Stomach (tissue), 4 donors: Measurements from ENCODE around the gene OSTM1.

Experiments used
- POLR2A ChIP-seq, 4 donors: fragments of 450-650 bp; IDR thresholded peaks; one replicate each; pipeline ENCODE4 v1.6.1; 2016; ENCODE audit warnings: antibody characterized with exemption in 4 of 4, control low read depth in 2 of 4, mild to moderate bottlenecking in 1 of 4, moderate library complexity in 1 of 4
- POLR2AphosphoS5 ChIP-seq, 3 donors: sonication (generic); formaldehyde crosslinking; IDR thresholded peaks; one replicate each; pipeline ENCODE4 v1.6.1; 2016; ENCODE audit warnings: antibody characterized with exemption in 3 of 3
- TF ChIP-seq, protein P1 (sequence below), 7 experiments: fragments of 450-650 bp in 4 of 7; fragments of 200-600 bp in 3 of 7; sonication (generic) in 3 of 7; IDR thresholded peaks; one replicate each; pipeline ENCODE4 v1.5.1; 2016 to 2019; ENCODE audit warnings: antibody characterized with exemption in 7 of 7, control low read depth in 2 of 7, mild to moderate bottlenecking in 1 of 7

GRCh38 chr6:108030211-108030610, 44.3 kb downstream of the OSTM1 start:
- no peak for TF ChIP-seq POLR2A (IDR thresholded peaks at IDR 0.05)
- TF ChIP-seq, protein P1, sequence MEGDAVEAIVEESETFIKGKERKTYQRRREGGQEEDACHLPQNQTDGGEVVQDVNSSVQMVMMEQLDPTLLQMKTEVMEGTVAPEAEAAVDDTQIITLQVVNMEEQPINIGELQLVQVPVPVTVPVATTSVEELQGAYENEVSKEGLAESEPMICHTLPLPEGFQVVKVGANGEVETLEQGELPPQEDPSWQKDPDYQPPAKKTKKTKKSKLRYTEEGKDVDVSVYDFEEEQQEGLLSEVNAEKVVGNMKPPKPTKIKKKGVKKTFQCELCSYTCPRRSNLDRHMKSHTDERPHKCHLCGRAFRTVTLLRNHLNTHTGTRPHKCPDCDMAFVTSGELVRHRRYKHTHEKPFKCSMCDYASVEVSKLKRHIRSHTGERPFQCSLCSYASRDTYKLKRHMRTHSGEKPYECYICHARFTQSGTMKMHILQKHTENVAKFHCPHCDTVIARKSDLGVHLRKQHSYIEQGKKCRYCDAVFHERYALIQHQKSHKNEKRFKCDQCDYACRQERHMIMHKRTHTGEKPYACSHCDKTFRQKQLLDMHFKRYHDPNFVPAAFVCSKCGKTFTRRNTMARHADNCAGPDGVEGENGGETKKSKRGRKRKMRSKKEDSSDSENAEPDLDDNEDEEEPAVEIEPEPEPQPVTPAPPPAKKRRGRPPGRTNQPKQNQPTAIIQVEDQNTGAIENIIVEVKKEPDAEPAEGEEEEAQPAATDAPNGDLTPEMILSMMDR (IDR thresholded peaks at IDR 0.05) = no peak
- no peak for TF ChIP-seq POLR2AphosphoS5 (IDR thresholded peaks at IDR 0.05)
